ENCODE data around the gene PCDHGB6. TPM values are rescaled to one million over a fixed set of nuclear protein-coding genes. Genes with fewer than 3 reads are reported as not detected.
"Not testable (repeated sequence)": the region's sequence is repeated elsewhere in the genome, so short reads cannot be mapped to it uniquely, and the experiment has no call there.

The PCDHGB6 gene
- total and polyA plus RNA-seq, 8 donors = 0.29 to 6.2 (median 2.3) TPM; not detected in 2

- Histone ChIP-seq H3K36me3 (no peaks in the 10 kb centered on the region), H3K4me3 (peak within 1 kb of the TSS in 2 of 4 donors; percentile 8 to 16), H3K27ac (no peak within 1 kb of the TSS), H3K27me3 (peaks cover 0 to 70% (median 5%) of the 10 kb centered on the region in 3 donors), H3K9me3 (peaks cover 34 to 99% (median 88%) of the 10 kb centered on the region in 4 donors), H3K4me1 (no peaks in the 10 kb centered on the region)
- DNase-seq = no peak
- intact Hi-C loops (cut with DNase I; ENCODE audit: low total_unique reads) = no loop called here
- no peak for TF ChIP-seq EP300 (IDR thresholded peaks at IDR 0.05)
- no peak for TF ChIP-seq POLR2AphosphoS5 (IDR thresholded peaks at IDR 0.05)
- no peak for TF ChIP-seq POLR2A (IDR thresholded peaks at IDR 0.05)
- TF ChIP-seq, protein P1, sequence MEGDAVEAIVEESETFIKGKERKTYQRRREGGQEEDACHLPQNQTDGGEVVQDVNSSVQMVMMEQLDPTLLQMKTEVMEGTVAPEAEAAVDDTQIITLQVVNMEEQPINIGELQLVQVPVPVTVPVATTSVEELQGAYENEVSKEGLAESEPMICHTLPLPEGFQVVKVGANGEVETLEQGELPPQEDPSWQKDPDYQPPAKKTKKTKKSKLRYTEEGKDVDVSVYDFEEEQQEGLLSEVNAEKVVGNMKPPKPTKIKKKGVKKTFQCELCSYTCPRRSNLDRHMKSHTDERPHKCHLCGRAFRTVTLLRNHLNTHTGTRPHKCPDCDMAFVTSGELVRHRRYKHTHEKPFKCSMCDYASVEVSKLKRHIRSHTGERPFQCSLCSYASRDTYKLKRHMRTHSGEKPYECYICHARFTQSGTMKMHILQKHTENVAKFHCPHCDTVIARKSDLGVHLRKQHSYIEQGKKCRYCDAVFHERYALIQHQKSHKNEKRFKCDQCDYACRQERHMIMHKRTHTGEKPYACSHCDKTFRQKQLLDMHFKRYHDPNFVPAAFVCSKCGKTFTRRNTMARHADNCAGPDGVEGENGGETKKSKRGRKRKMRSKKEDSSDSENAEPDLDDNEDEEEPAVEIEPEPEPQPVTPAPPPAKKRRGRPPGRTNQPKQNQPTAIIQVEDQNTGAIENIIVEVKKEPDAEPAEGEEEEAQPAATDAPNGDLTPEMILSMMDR (IDR thresholded peaks at IDR 0.05) = no peak
- 13 to 20% (median 18%) methylated on average over 31 to 37 of the region's 37 CpGs for WGBS, 5 donors
Measured at GRCh38 chr5:141382469-141383294, 25.1 kb upstream of the PCDHGB6 start, which contains the start of gene PCDHGA7. Gene PCDHGA7, plus strand, starts transcription at chr5:141382742. Its CDS starts 158 bp downstream, at chr5:141382900.

DNA sequence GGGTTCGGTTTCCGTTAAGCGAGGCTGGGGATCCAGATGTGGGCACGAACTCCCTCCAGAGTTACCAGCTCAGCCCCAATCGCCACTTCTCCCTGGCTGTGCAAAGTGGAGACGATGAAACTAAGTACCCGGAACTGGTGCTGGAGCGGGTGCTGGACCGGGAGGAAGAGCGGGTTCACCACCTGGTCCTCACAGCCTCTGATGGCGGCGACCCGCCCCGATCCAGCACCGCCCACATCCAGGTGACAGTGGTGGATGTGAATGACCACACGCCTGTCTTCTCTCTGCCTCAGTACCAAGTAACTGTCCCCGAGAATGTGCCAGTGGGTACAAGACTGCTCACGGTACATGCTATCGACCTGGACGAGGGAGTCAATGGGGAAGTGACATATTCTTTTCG is 24.5 kb upstream of the PCDHGB6 start:
- DNase-seq = no peak
- peaks cover 35 to 95% (median 85%) of the 10 kb centered on the region in 4 donors for H3K9me3 ChIP-seq
- peak overlapping the region in 1 of 4 donors; percentile 8 for H3K4me3 ChIP-seq

GRCh38 chr5:141384471-141385267 is 23.2 kb upstream of the PCDHGB6 start:
- TF ChIP-seq POLR2A (IDR thresholded peaks at IDR 0.05) (no peak), EP300 (IDR thresholded peaks at IDR 0.05) (no peak)
- no peak for DNase-seq
- H3K4me1 ChIP-seq = no peaks in the 10 kb centered on the region
- peaks cover 48 to 97% (median 90%) of the 10 kb centered on the region in 4 donors for H3K9me3 ChIP-seq
- no peak overlapping the region for H3K4me3 ChIP-seq
- 41 to 61% (median 45%) methylated on average over 32 to 43 of the region's 43 CpGs for WGBS, 5 donors
- peaks cover 0 to 78% (median 7%) of the 10 kb centered on the region in 3 donors for H3K27me3 ChIP-seq
- H3K27ac ChIP-seq = no peak overlapping the region
- intact Hi-C loops (cut with DNase I; ENCODE audit: low total_unique reads) = no loop called here
- H3K36me3 ChIP-seq = peaks cover 0 to 5% (median 0%) of the 10 kb centered on the region in 4 donors

More for the DNA sequence above, 24.5 kb upstream of the PCDHGB6 start:
- Histone ChIP-seq H3K27ac (no peak overlapping the region), H3K36me3 (no peaks in the 10 kb centered on the region), H3K4me1 (no peaks in the 10 kb centered on the region), H3K27me3 (peaks cover 0 to 66% (median 5%) of the 10 kb centered on the region in 3 donors)
- intact Hi-C loops (cut with DNase I; ENCODE audit: low total_unique reads) = no loop called here
- 33 to 55% (median 36%) methylated on average over 14 to 21 of the region's 21 CpGs for WGBS, 5 donors
- TF ChIP-seq, protein P1 (IDR thresholded peaks at IDR 0.05) = no peak
- TF ChIP-seq POLR2A (IDR thresholded peaks at IDR 0.05) (no peak), POLR2AphosphoS5 (IDR thresholded peaks at IDR 0.05) (no peak), EP300 (IDR thresholded peaks at IDR 0.05) (no peak)

GRCh38 chr5:141387557-141388311 is 20.1 kb upstream of the PCDHGB6 start, which contains the start of gene PCDHGB4:
Gene PCDHGB4, plus strand, starts transcription at chr5:141387698. Its CDS starts 187 bp downstream, at chr5:141387885.
- TF ChIP-seq, protein P1 (IDR thresholded peaks at IDR 0.05) = peak in 1 of 7 experiments; percentile 13
- peaks cover 0 to 78% (median 10%) of the 10 kb centered on the region in 3 donors for H3K27me3 ChIP-seq
- H3K4me3 ChIP-seq = peak within 1 kb of the TSS in 2 of 4 donors; percentile 5 to 16
- peaks cover 0 to 10% (median 0%) of the 10 kb centered on the region in 4 donors for H3K36me3 ChIP-seq
- H3K4me1 ChIP-seq; intact Hi-C loops (cut with DNase I; ENCODE audit: low total_unique reads); H3K27ac ChIP-seq: not testable (repeated sequence)
- 13 to 20% (median 16%) methylated on average over 18 to 23 of the region's 40 CpGs for WGBS, 5 donors
- peak in 1 of 2 donors; percentile 50 for DNase-seq
- peaks cover 56 to 98% (median 92%) of the 10 kb centered on the region in 4 donors for H3K9me3 ChIP-seq
